ENCODE results near the gene PPP1R26. TPM values are rescaled to one million over a fixed set of nuclear protein-coding genes. Genes with fewer than 3 reads are reported as not detected.
A peak's percentile ranks its signal among the peaks of the same experiment; 100 is the strongest.

Gene PPP1R26
- total and polyA plus RNA-seq, 2 of the 13 experiments (the other 11 are each of a cell fraction or from before 2014, with no cell fraction given), result 8.6 to 11.6 TPM

DNA sequence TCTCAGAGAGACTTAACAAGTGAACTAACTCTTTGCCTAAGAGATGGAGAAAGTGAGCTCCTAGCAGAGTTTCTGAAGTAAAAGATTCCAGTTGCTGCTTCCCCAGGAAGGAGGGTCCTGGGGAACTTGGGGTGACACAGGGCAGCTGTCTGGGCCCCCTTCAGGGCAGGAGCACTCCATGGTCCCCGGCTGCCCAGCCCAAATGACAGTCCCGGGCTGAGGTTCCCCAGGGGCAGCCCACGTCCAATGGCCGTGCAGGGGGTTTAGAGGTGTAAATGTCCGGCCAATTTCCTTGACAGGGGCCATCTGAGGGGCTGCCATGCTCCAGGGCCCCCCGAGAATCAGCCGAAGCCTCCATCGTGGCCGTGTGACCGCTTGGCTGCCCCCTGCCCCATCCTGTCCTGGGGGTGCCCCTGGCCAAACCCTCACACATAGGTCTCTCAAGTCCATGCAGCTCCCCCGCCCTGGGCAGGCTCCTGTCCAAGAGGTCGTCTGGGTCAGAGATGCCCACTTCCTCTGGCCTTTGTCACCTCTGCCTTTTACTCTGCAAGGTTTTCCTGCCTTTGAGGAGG, 5.5 kb upstream of the PPP1R26 start:
- H3K4me2 ChIP-seq (ENCODE audit: low read depth, low read length), result no peak overlapping the region
- H3K36me3 ChIP-seq (replicated peaks in 1 of 2; ENCODE audit: control insufficient read depth in 1 of 2, insufficient read depth in 2 of 2, low read length in 2 of 2), result no peaks in the 10 kb centered on the region
- POLR2A ChIA-PET, result no interaction called here
- BruUV-seq (replicated peaks), result no TSS peak
- WGBS (ENCODE audit: low lambda C conversion rate), result 68% methylated on average over 7 of the region's 12 CpGs
- no peak overlapping the region for H2AFZ ChIP-seq (ENCODE audit: low read length)
- no peak overlapping the region for H3K4me3 ChIP-seq (replicated peaks in 1 of 3; ENCODE audit: insufficient read depth in 1 of 3, low read depth in 2 of 3, low read length in 3 of 3)
- H3K4me1 ChIP-seq (ENCODE audit: insufficient read depth, low read length), result peaks cover 34% of the 10 kb centered on the region
- ATAC-seq (no peak), DNase-seq (ENCODE audit: low spot score) (no peak), FAIRE-seq (no peak)
- CTCF ChIA-PET (ENCODE audit: low intra/inter-chr PET ratio, low total read pairs), result no interaction called here
- no peaks in the 10 kb centered on the region for H3K79me2 ChIP-seq (ENCODE audit: insufficient read depth, low read length)
- H3K9ac ChIP-seq (ENCODE audit: insufficient read depth, low read depth, low read length), result no peak overlapping the region
- no peaks in the 10 kb centered on the region for H3K9me3 ChIP-seq (ENCODE audit: low read length)
- peaks cover 4% of the 10 kb centered on the region for H4K20me1 ChIP-seq (ENCODE audit: insufficient read depth, low read length)
- no peak for TF ChIP-seq ZC3H4 (CRISPR knock-in tag; IDR thresholded peaks at IDR 0.05; ENCODE audit: borderline replicate concordance)
- peak; percentile 18 for TF ChIP-seq AGO2 (optimal IDR thresholded peaks at IDR 0.05; ENCODE audit: low read depth, low read length)
- TF ChIP-seq ZNF850 (CRISPR knock-in tag; conservative IDR thresholded peaks at IDR 0.05), result no peak
- H3K27ac ChIP-seq (ENCODE audit: extremely low read length, insufficient read depth, low read length), result no peak overlapping the region
- in situ Hi-C loops (cut with HindIII; ENCODE audit: extremely low pct_ligation_motif_present, low pct_unique_long_range_greater_than_20kb), result no loop called here
- H3K27me3 ChIP-seq (ENCODE audit: control insufficient read depth in 1 of 2, insufficient read depth in 2 of 2, low read length in 2 of 2), result no peaks in the 10 kb centered on the region
- intact Hi-C loops (cut with micrococcal nuclease; ENCODE audit: unreplicated experiment), result no loop called here

GRCh38 chr9:135474915-135475314, 4.7 kb upstream of the PPP1R26 start:
- peak; percentile 55 for ATAC-seq
- Histone ChIP-seq H3K27me3 (ENCODE audit: control insufficient read depth in 1 of 2, insufficient read depth in 2 of 2, low read length in 2 of 2) (no peaks in the 10 kb centered on the region), H3K4me3 (replicated peaks in 1 of 3; ENCODE audit: insufficient read depth in 1 of 3, low read depth in 2 of 3, low read length in 3 of 3) (no peak overlapping the region), H3K9ac (ENCODE audit: insufficient read depth, low read depth, low read length) (no peak overlapping the region), H2AFZ (ENCODE audit: low read length) (no peak overlapping the region), H3K79me2 (ENCODE audit: insufficient read depth, low read length) (no peaks in the 10 kb centered on the region), H3K27ac (ENCODE audit: extremely low read length, insufficient read depth, low read length) (no peak overlapping the region), H3K9me3 (ENCODE audit: low read length) (no peaks in the 10 kb centered on the region), H4K20me1 (ENCODE audit: insufficient read depth, low read length) (peaks cover 4% of the 10 kb centered on the region), H3K36me3 (replicated peaks in 1 of 2; ENCODE audit: control insufficient read depth in 1 of 2, insufficient read depth in 2 of 2, low read length in 2 of 2) (no peaks in the 10 kb centered on the region), H3K4me2 (ENCODE audit: low read depth, low read length) (no peak overlapping the region), H3K4me1 (ENCODE audit: insufficient read depth, low read length) (peaks cover 34% of the 10 kb centered on the region)
- intact Hi-C loops (cut with micrococcal nuclease; ENCODE audit: unreplicated experiment) (no loop called here), in situ Hi-C loops (cut with HindIII; ENCODE audit: extremely low pct_ligation_motif_present, low pct_unique_long_range_greater_than_20kb) (no loop called here)
- DNase-seq (ENCODE audit: low spot score), result peak; percentile 21
- no peak for FAIRE-seq
- ChIA-PET POLR2A (no interaction called here), CTCF (ENCODE audit: low intra/inter-chr PET ratio, low total read pairs) (no interaction called here)
- whole genome bisulfite sequencing (ENCODE audit: low lambda C conversion rate), result 48% methylated on average over 12 of the region's 12 CpGs
- BruUV-seq (replicated peaks), result no TSS peak
- TF ChIP-seq CTCF (CRISPR knock-in tag; IDR thresholded peaks at IDR 0.05), result peak; percentile 40
- no peak for TF ChIP-seq IRF2 (CRISPR knock-in tag; IDR thresholded peaks at IDR 0.05)
- TF ChIP-seq KDM5B (CRISPR knock-in tag; IDR thresholded peaks at IDR 0.05; ENCODE audit: borderline replicate concordance), result no peak
- TF ChIP-seq, protein P1, sequence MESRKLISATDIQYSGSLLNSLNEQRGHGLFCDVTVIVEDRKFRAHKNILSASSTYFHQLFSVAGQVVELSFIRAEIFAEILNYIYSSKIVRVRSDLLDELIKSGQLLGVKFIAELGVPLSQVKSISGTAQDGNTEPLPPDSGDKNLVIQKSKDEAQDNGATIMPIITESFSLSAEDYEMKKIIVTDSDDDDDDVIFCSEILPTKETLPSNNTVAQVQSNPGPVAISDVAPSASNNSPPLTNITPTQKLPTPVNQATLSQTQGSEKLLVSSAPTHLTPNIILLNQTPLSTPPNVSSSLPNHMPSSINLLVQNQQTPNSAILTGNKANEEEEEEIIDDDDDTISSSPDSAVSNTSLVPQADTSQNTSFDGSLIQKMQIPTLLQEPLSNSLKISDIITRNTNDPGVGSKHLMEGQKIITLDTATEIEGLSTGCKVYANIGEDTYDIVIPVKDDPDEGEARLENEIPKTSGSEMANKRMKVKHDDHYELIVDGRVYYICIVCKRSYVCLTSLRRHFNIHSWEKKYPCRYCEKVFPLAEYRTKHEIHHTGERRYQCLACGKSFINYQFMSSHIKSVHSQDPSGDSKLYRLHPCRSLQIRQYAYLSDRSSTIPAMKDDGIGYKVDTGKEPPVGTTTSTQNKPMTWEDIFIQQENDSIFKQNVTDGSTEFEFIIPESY (CRISPR knock-in tag; IDR thresholded peaks at IDR 0.05), result peak; percentile 98
- TF ChIP-seq KDM3A (CRISPR knock-in tag; IDR thresholded peaks at IDR 0.05; ENCODE audit: low read depth), result no peak

All from HepG2 (cell line).